Germinal center (tissue), 1 donor: Measurements from ENCODE around the gene TOM1L2.
"Not testable (repeated sequence)": the region's sequence is repeated elsewhere in the genome, so short reads cannot be mapped to it uniquely, and the experiment has no call there.

Source experiments
- DNase-seq: peaks from one replicate; pipeline ENCODE4 v3.0.0; 2012; ENCODE audit warnings: mixed read lengths, low spot score

The TOM1L2 gene

DNA sequence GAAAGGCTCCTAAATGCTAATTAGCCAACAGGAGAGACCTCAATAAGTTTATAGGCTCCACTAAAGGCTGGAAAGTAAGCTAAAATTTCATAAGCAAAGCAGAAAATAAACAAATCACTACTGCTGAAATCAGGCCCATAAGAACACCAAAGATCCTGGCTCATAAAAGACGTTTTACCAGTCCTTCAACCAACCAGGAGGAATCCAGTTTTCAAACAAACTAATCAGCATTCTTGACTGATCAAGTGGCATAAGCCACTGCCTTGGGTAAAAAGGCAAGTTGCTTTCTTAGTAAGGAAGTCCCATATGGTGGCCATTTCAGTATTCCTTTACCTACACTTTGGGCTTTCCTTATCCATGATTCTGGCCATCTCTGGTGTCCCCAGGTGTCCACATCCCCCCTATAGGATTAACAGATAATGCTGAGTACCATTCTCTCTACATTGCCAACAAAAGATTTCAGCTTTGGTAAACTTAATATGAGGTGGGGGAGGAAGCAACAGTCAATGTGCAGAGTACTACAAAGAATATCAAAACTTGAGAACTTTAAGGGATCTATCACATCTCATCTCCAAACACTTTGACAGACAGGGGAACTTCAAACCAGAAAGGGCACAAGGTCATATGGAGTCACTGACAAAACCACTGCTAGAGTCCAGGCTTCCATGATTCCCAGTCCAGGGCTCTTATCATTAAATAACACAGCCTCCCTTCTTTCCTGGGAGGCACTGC is 1.3 kb downstream of the TOM1L2 start:
- DNase-seq = no peak

DNA sequence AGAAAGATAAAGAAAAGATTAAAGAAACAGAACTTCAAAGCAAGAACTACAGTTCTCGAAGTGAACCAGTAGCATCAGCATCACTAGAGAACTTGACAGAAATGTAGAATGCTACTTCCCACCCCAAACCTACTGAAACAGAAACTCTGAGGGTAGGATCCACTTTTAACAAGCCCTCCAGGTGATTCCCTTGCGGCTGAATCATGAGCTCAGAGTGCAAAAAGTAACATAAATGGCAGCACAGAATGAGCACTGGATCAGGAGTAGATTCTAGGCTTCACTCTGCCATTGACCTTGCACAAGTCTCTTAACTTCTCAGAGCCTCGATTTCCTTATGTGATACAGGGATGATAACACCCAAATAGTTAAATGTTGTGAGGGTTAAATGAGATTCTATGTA is 5.8 kb downstream of the TOM1L2 start:
- DNase-seq = no peak

DNA sequence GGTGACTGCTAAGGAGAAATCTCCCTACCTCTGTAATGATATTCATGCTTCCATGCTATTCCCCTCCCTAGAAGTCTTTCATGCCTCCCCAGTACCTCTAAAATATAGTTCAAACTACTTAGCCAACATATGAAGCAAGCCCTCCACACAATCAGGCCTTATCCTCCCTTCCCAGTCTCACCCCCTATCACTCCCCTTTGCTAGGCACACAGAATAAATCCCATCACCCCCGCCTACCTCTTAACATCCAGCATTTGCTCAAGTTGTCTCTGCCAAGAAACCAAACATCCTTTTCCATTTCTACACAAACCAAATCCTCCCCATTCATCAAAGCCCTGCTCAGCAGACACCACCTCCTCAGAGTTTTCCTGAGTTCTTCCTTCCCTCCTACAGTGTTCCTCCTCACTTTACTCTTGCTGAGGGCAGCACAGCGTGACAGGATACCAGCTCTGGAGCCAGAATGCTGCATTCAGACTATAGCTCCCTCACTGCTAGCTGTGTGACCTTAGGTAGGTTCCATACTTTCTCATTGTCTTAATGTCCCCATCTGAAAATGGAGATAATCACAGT is 7.0 kb downstream of the TOM1L2 start:
- DNase-seq = no peak

DNA sequence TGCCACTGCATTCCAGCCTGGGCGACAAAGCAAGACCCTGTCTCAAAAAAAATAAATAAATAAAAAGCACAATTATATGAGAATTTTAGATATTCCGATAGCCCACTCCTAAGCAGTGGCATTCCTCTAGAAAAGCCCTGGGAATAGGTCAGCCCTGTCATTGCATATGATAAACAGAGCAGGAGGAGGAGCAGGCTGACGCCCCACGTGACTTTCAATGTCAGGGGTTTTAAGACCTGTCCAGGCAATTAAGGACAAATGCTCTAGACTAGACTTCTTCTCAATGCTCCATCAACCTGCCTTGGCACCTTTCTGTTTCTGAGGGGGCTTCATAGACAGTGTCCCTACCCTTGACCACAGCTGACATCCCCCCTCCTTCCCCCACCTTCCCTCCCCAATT is 7.5 kb downstream of the TOM1L2 start:
- no peak for DNase-seq

DNA sequence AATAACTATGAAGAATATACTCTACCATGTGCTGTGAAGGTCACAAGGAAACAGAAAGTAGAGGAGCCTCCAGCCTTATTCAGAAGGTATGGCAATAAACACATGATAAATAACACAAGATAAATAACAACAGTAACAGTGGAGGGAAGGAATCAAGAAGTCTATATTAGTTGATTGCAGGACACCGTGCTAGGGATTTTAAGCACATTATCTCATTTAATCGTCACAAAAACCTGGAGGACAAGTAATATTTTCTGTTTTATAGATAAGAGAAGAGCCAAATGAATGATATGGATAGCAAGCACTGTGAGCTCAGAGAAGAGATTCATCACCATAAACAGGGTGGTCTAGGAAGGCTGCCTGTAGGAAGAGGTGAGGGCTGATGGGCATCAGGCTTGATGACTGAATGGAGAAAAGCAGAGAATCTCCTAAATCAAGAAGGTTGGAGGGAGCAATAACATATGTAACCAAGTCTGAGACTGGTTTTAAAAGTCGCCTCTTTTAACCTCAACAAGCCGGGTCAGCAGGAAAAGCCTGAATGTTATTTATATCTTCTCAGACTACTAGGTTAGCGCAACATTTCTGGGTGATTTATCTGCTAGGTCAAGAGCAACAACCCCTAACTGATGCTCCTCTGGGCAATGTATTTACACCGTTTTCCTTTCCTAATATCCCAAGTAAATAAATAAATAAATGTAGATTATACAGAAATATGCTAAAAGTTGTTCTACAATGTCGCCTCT is 8.3 kb downstream of the TOM1L2 start:
- DNase-seq = no peak

DNA sequence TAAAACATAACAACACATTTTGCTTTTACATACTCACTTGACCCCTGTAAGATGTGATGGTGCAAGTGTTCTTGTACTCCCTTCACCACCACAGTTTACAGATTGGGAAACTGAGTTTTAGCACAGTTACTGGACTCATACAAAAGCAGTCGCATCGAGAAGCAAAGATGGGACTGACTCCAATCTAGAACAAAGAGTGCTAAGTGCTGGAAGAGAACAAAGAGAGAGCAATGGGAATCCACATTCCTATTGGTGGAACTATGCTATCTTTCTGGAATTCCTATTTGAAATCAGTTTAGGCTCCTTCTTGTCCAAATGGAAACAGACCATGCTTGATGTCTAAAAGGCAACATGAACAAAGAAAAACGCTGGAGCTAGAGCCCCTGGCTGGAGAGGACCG is 9.1 kb downstream of the TOM1L2 start:
- no peak for DNase-seq

DNA sequence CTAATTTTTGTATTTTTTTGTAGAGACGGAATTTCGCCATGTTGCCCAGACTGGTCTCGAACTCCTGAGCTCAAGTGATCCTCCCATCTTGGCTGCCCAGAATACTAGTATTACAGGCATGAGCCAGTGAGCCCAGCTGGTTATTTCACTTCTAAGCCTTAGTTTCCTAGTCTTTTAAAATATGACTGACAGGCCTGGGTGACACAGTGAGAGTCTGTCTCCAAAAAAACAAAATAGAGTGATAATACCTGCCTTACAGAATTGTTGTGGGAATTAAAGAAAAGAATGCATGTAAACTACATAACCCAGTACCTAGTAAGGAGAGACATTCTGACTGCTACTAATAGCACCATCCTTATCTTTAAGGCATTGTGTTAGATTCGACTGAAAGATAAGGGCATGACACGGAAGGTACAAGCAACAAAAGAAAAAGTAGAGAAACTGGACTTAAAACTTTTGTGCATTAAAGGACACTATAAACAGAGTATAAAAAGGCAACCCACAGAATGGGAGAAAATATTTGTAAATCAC is 11.6 kb downstream of the TOM1L2 start:
- no peak for DNase-seq

DNA sequence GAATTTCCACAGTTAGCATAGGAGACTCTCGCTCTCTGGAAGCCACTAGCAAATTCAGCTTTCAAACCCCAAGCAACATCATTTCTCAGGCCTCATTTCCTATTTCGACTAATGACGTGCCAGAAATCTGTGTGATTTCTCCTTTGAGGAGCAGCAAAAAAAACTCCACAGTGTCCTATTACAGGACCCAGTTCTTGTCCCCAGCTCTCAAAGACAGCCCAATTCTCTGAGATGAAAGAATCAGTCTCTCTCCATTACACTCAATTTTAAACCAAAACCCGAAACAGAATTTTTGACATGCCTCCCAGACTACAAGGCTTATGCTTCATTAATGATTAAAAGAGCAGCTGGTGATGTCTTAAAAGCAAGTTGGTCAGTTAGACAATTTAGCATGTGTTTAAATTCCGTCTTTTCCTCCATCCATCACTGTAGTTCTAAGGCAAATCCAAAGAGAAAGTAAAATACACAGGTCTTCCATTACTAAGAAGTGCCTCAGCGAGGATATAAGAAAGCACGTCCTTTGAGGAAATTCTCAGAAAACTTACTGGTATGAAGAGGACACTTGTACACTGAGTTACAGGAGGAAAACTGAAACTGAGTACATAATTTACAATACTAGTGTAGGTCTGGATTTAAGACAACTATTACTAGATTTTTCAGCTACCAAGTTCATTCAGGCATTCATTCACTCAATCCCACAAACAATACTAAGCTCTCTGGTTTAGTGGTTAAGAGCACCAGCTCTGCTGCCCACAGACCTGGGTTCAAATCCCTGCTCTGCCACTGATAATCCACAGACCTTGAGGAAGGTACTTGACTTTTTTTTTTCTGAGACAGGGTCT is 12.5 kb downstream of the TOM1L2 start:
- no peak for DNase-seq

DNA sequence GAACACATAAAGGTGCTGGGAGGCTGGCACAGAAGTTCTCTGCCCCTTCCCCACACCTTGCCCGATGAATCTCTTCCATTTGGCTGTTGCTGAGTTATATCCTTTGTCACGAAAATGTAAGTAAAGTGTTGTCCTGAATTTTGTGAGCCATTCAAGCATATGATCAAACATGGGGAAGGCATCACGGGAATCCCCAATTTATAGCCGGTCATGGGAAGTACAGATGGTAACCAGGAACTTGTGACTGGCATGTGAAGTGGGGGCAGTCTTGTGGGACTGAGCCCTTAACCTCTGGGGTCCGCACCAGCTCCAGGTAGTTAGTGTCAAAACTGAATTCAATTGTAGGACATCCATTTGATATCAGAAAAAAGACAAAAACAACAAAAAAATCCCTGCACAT is 13.2 kb downstream of the TOM1L2 start:
- DNase-seq = no peak

DNA sequence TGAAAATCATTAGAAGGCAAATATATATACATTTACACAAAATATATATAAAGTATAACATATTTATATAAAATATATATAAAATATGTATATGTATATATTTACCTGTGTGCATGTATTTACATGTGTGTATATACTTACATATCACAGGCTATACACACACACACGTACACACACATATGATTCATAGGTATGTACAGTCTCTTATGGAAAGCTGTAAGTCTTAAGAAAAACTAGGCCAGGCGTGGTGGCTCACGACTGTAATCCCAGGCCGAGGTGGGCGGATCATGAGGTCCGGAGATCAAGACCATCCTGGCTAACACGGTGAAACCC is 14.7 kb downstream of the TOM1L2 start:
- DNase-seq = no peak

DNA sequence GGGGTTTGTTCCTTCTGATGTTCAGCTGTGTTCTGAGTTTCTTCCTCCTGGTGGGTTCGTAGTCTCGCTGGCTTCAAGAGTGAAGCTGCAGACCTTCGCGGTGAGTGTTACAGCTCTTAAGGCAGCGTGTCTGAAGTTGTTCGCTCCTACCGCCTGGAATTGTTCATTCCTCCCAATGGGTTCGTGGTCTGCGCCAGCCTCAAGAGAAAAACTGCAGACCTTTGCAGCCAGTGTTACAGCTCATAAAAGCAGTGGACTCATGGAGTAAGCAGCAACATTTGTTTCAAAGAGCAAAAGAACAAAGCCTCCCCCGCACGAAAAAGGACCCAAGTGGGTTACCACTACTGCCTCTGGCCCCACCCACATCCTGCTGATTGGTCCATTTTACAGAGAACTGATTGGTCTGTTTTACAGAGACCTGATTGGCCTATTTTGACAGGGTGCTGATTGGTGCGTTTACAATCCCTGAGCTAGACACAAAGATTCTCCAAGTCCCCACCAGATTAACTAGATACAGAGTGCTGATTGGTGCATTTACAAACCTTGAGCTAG is 16.3 kb downstream of the TOM1L2 start:
- not testable (repeated sequence) for DNase-seq

DNA sequence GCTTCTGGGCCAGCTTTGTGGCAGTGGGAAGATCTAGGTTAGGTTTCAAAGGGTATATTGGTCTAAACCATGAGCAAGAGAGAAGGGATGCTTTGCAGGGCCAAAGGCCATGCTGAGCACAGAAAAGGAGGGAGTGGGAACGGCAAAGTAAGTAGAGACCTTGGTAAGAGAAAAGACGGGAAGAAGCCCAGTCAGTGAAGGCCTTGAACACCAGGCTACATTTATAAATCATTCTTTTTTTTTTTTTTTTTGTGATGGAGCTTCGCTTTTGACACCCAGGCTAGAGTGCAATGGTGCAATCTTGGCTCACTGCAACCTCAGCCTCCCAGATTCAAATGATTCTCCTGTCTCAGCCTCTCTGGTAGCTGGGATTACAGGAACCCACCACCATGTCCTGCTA is 18.1 kb downstream of the TOM1L2 start:
- no peak for DNase-seq

DNA sequence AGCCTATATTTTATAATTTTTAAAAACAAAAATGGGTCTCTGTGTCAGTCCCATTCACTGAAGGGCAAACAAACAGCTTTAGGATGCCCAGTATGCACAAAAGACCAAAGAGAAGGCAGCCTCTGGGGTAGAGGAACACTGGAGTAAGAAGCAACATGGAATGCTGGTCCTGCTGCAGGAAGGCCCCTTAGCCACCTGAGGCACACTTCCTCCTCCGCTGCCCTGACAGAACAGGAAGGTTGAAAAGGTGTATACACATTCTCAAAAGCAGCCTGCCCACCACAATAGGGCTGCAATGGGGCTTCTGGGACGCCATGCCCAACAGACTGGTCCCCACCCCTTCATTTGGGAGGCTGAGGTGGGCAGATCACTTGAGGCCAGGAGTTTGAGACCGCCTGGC is 19.5 kb downstream of the TOM1L2 start:
- no peak for DNase-seq

DNA sequence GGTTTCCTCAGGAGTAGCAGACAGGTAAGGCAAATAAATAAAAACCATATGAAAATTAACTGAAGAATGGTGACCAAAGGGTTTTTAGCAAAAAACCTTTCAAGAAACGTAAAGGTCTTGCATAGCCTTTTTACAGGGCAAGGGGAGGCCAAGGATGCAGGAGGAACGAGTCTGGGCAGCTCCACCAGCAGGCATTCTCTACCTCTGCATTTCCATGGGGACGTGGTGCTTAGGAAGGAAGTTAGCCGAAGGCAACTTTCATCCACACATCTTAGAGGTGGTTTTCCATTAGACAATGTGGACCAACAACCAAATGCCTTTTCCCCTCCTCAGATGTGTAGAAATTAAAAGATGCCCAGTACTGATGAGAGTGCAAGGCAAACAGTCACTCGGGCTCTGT is 20.7 kb downstream of the TOM1L2 start:
- DNase-seq = no peak

DNA sequence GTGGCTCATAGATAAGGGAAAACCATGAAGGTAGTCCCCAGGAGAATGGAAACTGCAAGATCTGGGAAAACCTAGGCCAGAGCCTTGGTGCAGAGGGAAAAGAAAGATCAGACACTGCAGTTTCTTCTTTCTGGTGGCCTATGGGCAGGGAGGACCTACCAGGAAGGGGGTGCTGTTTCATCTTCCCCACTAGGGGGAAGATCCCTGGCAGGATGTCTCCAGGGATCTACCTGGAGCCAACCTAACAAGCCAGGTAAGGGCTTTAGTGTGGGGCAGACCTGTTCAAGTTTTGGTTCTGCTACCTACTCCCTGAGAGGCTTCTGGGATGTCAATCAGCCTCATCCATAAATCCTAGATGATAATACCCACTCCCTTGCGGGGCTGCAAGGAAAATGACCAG is 21.4 kb downstream of the TOM1L2 start:
- no peak for DNase-seq

DNA sequence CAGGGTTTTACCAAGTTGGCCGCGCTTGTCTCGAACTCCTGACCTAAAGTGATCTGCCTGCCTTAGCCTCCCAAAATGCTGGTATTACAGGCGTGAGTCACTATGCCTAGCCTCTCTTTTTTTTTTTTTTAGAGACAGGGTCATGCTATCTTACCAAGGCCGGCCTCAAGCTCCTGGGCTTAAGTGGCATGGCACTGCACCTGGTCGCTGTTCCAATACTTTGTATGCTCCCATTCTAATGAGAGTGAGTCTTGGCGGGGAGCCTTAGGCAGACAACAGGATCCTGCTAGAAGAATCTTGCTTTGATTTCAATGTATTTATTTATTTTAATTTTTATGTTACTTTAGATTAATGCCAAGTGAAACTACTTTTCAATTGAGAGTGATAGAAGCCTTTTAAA is 21.9 kb downstream of the TOM1L2 start:
- no peak for DNase-seq

DNA sequence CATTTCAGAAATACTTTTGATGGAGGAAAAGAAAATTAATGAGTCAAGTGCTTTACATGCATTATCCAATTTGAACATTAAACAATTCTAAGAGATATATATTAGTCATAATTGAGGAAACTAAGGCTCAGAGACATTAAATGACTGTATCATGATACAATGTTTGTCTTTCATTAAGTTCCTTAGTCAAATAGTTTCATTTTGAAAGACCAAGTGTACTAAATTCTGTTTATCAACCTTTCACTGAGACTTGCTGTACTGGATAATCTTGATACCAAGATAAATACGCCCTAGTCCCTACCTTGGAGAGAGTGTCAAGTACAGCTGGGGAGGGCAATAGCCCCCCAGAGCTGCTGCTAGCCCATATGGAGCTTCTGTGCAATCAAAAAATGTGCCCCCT is 24.2 kb downstream of the TOM1L2 start:
- DNase-seq = no peak

DNA sequence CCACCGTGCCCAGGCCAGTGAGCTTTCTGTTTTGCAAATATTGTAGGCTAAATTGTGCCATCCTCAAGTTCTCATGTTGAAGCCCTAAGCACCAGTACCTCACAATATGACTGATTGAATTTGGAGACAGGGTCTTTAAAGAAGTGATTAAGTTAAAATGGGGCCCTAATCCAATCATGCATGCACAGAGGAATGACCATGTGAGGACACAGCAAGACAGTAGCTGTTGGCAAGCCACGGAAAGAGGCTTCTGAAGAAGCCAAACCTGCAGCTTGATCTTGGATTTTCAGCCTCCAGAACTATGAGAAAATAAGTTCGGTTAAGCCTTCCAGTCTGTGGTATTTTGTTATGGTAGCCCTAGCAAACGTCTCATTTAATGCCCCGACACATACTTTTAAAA is 24.9 kb downstream of the TOM1L2 start:
- no peak for DNase-seq

DNA sequence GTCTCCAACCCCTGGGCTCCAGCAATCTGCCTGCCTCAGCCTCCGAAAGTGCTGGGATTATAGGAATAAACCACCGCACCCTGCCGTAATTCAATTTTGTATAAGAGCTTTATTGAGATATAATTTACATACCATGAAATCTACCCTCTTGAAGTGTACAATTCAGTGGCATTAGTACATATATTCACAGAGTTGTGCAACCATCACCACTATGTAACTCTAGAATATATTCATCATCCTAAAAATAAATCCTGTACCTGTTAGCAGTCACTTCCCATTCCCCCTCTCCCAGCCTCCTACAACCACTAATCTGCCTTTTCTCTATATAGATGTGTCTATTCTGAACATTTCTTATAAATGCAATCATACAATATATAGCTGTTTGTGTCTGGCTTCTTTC is 26.1 kb downstream of the TOM1L2 start:
- DNase-seq = no peak

DNA sequence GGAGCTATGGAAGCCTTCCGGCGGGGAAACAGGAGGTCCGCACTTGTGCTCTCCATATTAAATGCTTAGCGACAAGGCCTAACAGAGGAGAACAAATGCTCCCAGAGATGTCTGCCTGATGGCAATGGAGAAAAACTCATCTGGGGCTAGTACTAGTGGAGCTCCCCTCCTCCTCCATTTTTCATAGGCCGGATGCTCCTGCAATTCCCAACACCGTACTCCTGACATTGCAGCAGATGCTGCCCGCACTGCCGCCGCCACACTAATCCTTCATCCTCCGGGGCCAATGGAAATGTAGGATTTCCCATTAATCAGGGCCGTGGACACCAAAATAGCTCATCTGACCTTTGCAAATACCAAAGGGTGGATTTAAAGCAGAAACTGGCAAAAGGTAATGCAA is 27.5 kb downstream of the TOM1L2 start:
- no peak for DNase-seq

DNA sequence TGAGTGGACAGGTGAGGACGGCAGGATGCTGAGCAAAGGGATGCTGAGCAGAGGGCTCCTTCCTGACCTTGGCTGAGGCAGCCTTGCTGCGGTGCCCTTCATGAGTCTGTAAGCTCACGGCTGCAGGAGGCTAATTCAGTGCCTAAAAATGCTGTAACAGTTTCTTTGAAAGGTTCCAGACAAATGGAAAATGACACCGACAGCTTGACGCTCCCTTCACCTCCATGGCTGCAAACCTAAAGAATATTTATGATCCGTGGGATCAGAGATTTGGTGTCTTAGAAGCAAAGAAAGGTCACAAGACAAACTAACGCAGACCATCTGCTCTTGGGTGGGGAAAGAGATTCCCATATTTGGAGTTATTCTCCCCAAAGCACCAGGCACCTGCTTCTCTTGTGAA is 28.0 kb downstream of the TOM1L2 start:
- DNase-seq = no peak

DNA sequence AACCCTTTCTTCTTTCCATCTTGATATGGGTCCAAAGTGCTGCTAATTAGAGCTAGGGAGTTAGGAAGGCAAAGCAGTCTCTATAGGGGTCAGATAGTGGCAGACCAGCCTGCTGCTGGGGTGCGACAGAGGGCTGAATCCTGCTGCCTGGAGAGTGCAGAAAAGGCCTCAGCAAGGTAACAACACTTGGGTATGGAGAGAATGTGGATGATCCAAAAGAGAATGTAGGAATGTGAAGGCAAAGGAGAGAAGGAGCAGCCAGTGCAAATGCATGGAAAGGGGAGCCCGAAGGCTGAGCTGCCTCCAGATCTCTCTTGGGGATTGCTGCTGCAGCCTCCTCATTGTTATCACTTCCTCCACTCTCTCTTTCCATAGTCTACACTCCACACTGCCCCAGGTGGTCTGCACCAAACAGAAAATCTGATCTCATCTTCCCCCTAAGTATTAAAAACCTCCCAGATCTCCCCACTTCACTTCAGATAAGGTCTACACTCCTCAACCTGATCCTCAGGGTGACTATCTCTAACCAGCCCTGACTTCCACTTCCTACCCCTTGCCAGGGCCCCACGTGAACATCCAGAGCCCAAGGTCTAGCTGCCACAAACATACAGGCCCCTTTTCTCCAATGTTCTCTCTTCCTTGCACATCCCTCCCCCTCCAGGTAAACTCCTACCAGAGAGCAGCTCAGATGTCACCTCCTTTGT is 28.8 kb downstream of the TOM1L2 start:
- DNase-seq = no peak
